GM21576 (cell line): ENCODE results near the gene CCNQ.

ENCODE experiments used
- ATAC-seq: cut with Tn5 transposase; IDR thresholded peaks from one replicate; pipeline ENCODE4 v1.9.1; 2021; ENCODE audit warnings: mild to moderate bottlenecking, moderate library complexity; ENCODE audit not compliant: unreplicated experiment

CCNQ gene

DNA sequence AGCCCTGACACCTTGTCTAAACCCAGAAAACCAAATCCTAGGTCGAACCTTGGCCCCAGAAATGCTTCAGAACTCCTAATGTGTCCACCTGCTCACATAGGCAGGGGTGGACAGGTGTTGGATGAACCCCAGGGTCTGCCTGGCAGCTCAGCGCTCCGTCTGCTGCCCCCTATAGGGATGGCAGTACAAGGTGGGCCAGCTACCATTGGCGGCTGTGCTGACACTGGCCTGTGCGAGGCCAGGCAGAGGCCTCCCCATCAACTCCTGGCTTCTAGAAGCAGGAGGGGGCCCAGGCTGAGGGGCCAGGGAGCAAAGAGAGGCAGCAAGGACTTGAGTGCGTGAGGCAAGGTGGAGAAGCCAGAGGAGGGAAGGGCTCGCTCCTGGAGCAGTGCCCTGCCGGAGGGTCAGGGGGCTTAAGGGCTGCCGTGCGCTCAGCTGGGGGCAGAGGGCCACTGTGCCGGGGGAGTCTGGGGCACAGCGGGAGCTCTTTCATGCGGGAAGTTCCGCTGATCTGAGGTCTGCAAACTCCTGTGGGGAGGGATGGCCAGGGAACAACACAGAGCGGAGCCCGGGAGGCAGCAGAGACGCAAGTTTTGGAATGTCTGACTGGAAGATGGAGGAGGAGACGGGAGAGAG is 20.6 kb downstream of the CCNQ start:
- ATAC-seq = no peak

DNA sequence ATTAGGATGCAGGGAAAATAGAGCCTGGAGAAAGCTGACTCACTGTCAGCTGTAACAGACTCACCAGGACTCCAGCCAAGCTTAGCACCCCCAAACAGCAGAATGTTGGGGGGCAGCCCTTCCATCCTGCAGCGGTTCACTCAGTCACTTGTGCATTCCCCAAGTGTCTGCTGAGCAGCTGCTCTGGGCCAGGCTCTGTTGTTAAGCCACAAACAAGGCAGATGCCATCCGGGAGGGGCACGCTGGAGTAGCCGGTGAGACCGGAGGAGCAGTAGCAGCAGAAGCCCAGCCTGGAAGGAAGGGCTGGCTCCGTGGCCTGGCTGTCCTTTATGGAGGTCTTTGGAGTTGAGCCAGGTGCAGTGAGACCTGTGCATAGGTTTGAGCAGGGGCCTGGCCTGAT is 22.0 kb downstream of the CCNQ start:
- no peak for ATAC-seq

DNA sequence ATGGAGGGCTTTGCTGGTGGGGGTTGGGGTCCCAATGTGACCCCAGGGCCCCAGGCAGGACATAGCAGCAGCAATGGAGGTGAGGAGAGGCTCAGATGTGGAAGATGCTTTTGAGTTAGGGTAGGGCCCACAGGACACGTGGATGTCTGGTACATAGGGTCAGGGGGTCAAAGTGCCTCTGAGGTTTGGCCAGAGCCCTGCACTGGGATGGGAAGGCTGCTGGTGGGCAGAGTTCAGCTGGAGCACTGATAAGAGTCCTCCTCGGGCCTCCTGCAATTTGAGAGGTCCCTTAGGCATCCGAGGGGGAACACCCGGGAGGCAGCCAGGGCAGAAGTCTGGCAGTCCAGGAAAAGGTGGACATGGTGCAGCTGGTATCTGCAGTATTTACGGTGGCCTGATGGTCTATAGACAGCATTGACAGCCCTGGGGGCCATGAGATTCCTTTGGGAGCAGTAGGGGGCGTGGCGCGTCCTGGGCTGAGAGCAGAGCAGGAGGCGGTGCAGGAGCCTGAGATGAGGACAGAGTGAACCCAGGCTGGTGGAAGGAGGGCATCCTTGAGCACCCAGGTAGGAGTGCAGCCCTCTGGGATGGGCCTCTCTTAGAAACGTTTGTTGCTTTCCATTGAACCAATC is 22.6 kb downstream of the CCNQ start:
- ATAC-seq = no peak

DNA sequence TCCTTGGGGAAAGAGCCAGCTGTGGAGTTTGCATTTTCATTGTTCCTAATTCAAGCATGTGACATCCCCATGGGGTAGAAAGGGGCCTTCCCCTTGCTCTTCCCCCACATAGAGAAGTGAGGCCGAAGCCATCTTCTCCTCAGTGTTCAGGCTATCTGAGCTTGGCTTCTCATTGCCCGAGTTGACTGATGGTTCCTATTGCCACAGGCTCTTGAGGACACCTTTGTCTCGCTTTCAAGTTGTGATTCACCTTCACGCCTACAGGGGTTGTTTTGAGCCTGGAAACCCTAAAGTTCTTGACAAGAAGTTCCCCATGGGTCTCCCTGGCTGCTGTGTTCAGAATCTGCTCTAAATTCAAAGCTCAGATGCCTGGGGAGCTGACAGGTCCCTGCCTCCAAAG is 25.0 kb downstream of the CCNQ start:
- no peak for ATAC-seq

DNA sequence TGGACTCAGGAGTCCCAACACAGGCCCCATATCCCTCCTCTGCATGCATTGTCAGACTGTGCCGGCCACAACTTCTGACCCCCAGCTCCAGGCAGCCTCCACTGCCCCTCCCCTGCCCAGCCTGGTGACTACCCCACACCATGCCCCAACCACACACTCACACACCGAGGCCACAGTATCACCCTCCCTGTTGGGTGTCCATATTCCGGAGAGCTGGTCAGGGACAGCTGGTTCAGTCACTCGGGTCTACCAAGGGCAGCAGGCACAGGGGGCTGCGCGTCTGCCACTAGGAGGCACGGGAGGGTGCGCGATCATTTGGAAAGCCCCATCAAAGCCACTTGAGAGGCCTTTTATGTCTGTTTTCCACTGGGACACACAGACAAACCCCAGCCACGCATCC is 26.3 kb downstream of the CCNQ start:
- no peak for ATAC-seq

DNA sequence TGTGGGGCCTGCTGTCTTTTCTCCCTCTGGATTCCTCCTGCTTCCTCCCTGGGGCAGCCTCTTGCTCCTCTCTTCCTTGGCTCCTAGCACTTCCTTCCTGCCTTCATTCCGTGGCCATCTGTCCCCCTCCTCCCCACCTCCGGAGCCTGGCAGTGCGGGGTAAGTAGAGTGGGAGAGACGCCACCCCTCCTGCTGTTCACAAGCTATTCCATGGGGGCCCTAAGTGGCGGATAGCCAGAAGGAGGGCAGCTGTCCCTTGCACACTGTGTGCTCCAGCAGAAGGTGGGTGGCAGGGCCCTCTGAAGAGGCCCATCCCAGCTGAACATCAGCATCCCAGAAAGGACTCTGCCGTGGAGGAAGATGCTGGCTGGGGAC is 27.4 kb downstream of the CCNQ start:
- ATAC-seq = no peak

DNA sequence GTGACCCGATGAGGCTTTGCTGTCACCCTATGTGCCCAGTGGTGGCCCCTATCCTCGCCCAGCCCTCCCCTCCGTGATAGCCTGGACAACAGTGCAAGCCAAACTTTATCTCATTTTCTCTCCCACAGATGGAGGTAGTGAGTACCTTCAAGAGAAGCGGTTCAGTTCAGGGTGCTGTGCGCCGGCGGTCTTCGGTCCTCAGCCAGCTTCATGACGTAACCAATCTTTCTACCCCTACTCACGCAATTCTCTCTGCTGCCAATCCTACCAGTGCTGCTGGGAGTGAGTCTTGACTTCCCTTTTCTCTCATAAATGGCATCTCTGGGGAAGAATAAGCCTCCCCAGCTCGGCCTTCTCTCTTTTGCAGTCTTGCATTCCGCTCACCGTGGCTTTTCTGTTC is 29.5 kb downstream of the CCNQ start:
- no peak for ATAC-seq

DNA sequence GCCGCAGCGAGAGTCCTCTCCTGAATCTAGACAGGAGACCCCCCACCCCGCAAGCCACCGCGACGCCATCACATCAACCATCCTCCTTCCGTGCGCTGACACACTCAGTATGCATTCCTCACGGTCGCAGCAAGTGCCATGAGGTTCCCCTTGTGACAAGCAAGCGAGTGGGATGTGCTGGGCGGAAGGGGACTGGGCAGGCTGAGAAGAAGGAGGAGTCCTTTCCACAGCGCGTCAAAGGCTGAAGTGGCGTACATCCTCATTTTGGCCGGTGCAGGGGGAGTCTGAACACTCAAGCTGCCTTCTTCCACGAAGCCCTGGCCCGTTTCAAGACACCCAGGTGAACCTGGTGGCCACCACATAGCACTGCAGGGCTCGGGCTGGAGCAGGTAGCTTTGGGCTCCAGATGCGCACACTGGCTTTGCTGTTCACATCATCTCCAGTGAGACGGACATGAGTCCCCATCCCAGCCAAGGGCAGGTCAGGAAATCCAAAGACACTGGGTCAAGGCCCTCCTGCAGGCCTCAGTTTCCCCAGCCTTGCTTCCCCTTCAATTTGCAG is 30.4 kb downstream of the CCNQ start:
- ATAC-seq = no peak

DNA sequence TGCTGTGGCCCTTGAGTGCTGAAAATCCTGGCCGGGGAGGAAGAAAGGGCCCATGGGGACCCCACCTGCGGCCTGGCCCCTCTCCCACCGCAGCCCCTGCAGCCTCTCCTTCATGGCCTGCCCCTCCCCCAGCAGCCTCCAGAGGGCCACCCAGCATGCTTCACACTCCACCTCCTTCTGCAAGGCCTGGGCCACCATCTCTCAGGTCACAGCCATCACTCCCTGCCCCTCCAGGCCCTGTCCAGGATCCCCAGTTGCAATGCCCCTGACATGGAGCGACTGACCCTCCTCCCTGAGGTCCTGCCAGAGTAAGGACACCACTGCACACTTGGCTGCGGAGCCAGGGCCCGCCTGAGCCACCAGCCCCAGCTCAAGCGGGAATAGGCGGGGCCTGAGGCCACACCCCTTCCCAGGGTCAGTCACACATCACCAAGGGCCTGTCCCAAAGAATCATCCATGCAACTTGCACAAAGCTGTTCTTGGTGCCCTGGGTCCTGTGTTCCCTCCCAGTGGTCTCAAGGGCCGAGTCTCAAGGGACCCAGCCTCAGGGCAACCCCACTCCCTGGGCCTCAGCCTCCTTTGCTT is 32.9 kb downstream of the CCNQ start:
- ATAC-seq = no peak

DNA sequence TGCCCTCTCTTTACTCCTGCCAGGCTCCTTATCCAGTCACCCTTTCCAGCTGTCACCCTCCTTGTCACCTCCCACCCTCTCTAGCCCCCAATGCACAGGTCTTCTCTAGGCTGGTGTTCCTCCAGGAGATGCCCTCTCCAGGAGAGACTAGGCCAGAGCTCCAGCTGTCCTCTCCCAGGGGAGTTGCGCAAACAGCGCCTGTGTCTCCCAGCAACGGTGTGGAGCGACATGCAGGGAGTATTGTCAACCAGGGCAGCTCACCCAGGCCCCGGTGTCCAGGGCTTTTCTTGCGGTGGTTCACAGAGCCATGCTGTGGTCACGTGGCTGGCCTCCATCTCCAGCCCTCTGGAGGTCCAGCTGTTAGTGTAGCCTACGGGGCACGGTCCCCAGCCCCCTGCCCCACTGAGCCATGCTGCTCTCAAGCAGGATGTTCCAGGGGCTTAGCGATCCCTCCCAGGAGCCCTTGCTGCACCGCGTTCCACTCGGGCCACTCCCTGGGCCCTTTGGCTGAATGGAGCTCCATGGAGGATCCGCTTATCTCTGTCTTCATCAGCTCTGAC is 34.8 kb downstream of the CCNQ start:
- no peak for ATAC-seq

DNA sequence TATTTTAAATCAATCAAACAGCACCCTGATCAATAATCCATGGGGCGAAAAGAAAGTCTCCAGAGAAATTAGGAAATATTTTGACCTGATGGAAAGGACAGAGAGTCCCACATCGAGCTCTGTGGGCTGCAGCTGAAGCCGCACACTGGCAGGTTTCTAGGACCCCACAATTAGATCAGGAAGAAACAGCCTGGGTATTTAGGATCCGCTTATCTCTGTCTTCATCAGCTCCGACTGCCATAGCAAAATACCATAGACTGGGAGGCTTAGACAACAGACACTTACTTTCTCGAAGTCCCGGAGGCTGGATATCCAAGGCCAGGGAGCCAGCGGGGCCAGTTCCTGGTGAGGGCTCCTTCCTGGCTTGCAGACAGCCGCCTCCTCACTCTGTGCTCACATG is 36.4 kb downstream of the CCNQ start:
- no peak for ATAC-seq

DNA sequence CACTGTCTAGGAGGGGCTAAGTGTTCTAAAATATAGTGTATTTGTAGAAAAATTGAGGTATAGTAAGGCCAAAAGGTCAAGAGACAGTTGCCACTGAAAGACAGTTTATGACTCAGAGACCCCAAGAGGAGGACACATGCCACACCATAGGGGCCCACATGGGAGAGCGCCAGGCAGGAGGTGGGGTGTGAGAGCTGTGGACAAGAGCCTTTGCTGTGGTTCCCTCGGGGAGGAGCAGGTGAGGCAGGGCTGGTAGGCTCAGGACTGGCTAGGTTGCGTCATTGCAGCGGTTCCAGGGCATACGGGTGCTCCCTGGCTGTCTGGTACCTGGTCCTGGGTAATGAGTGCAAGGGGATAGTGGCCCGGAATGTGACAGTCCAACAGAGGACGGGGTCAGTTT is 37.6 kb downstream of the CCNQ start:
- no peak for ATAC-seq

DNA sequence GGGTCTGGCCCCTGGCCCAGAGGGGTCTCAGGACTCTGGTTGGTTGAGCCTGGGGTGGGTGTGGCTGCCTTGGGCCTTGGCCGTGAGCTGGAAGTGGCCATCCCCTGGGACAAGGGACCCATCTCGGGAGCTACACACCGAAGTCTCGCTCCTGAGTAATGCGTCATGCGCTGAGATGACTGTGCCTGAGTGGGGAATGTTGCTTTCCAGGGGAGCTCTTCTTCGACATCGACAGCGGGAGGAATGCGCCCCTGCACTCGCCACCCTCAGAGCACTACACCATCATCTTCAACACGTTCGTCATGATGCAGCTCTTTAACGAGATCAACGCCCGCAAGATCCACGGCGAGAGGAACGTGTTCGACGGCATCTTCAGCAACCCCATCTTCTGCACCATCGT is 38.5 kb downstream of the CCNQ start:
- ATAC-seq = no peak

DNA sequence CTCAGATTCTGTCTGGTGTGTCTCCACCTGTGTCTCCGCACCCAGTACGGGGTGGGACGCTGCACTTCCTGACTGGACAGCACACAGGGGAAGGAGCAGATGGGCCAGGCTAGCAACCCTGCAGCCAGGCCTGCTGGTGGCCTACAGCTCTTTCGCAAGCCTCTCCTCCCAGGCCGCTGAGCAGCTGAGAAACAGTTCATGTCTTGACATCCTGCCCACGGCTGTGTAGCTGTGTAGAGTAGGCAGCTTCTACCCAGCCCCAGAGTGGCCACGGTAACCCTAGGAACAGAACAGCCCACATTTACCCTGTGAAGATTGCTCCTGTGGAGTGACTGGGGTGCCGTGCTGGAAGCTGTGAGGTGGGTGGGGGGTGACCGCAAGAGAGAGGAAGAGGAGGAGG is 38.9 kb downstream of the CCNQ start:
- ATAC-seq = no peak

DNA sequence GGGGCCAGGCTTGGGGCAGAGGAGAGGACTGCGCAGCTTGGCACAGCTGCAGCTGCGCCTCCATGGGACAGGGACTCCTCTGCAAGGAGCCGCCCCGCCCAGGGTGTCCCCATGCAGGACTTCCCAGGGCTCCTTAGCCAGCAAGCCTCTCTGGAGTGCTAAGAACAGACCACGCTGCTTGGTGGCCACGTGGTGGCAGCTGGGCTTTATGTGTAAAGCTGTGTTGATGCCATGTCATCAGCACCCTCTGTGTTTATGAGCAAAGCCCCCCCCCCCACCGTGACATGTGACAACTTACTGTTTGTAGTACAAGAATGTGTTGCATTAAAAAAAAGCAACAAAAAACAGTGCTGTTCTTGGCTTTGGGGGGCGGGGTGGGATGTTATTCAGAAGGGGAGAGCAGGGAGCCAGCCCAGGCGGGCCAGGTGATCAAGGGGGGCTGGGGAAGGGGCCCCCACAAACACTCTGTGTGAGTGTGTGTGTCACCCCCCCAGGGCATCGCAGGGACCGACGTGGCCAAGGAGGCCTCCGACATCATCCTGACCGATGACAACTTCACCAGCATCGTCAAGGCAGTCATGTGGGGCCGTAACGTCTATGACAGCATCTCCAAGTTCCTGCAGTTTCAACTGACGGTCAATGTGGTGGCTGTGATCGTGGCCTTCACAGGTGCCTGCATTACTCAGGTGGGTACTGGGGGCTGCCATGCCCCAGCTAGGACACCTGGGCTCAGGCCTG is 41.2 kb downstream of the CCNQ start:
- no peak for ATAC-seq

DNA sequence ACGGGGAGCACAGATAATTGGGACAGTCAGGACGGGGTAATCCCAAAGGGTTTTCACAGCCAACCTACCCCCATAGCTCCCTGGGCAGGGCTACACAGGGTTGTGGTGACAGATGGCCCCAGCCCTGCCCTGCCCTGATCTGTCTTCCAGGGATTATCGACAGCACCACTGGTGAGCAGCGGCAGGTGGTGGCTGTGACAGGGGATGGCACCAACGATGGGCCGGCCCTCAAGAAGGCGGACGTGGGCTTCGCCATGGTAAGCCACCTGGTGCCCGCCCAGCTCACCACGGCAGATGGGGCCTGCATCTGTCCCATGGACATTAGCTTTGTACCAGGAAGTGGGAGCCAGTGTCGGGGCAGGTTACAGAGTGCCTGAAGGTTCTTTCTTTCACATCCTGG is 42.2 kb downstream of the CCNQ start:
- no peak for ATAC-seq

DNA sequence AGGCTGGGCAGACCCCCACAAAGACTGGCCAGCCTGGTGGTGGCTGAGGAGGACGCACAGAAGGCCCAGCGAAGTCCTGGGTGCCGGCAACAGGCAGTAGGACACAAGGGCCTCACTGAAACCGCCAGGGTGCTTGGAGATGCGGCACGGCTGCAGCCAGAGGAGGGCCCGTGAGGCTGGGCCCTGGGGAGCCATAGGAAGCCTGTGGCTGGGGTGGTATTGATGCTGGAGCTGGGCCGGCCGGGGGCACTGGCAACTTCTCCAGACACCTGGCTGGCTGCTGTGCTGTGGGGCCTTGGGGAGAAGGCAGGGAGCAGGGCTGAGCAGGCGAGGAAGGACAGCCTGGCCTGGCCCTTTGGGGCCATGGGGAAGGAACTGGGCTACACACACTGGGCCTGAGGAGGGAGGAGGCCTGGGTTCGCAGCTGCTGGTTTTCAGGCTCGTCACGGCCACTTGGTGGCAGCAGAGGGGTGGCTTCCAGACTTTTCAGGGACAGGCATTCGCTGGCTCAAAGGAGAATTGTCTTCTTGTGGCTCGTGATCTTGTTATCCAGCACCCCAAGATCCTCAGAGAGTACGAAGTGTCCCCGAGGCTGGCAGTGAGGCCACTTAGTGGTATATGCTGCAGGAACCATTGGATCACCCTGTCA is 44.3 kb downstream of the CCNQ start:
- no peak for ATAC-seq

DNA sequence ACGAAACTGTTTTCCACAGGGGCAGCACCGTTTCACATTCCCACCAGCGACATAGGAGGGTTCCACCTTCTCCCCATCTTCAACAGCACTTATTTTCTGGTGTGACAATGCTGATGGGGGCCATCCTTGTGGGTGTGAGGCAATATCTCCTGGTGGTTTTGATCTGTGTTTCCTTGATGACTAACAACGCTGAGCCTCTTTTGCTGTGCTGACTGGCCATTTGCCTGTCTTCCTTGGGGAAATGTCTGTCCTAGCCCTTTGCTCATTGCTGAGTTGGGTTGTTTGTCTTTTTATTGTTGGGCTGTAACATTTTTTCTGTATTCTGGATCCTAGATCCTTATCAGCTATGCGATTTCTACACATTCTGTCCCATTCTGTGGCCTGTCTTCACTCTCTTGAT is 47.8 kb downstream of the CCNQ start:
- ATAC-seq = no peak

DNA sequence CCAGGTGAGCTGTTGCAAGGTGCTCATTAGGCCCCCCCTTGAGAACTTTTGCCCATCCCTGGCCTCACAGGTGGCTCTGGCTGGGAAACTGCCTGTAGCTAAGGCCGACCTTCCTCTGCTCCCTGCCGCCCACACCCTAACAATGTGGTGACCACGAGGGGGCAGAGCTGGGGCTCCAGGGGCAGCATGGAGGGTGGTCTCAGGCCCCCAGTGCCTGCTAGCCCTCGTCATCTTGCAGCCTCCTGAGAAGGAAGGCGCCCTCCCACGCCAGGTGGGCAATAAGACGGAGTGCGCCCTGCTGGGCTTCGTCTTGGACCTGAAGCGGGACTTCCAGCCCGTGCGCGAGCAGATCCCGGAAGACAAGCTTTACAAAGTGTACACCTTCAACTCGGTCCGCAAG is 49.1 kb downstream of the CCNQ start:
- ATAC-seq = no peak

DNA sequence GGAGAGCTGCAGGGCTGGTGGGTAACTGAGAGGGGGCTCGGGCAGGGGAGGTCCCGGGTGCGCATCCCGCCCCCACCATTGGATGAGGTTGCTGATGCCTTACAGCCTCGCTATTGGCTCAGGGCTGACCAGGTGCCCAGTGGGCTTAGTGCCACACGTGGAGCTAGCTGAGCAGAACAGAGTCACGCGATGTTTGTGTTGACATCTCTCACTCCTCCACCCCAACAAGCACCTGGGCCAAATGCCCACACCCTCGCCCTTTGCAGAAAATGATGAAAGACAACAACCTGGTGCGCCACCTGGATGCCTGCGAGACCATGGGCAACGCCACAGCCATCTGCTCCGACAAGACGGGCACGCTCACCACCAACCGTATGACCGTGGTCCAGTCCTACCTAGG is 49.7 kb downstream of the CCNQ start:
- no peak for ATAC-seq

DNA sequence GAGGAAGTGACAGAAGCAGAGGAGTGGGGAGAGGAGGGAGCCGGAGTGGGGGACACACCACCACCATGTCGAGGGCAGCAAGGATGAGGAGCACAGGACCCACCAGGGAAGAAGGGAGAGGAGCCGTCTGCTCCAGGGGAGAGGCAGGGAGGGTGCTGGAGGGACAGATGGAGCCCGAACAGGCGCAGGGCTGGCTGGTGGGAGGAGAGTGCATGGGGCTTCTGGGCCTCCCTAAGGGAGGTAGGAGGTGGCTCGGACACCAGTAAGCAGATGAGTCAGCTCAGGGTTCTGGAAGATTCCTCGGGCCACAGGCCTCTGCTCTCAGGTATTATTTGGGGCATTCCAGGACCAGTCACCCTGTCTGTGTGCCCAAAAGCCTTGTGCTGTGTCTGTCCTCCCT is 51.7 kb downstream of the CCNQ start:
- ATAC-seq = no peak
